ENCODE data around the gene NUP98.

NUP98 gene

GRCh38 chr11:3635641-3636375, 161.5 kb downstream of the NUP98 start:
- no peak for DNase-seq

- DNase-seq, result no peak
Observed at GRCh38 chr11:3632070-3632660, 165.2 kb downstream of the NUP98 start.

- DNase-seq, result no peak
Observed at GRCh38 chr11:3631331-3631730, 166.0 kb downstream of the NUP98 start.

- DNase-seq, result no peak
Observed at GRCh38 chr11:3627291-3627690, 170.1 kb downstream of the NUP98 start.

DNA sequence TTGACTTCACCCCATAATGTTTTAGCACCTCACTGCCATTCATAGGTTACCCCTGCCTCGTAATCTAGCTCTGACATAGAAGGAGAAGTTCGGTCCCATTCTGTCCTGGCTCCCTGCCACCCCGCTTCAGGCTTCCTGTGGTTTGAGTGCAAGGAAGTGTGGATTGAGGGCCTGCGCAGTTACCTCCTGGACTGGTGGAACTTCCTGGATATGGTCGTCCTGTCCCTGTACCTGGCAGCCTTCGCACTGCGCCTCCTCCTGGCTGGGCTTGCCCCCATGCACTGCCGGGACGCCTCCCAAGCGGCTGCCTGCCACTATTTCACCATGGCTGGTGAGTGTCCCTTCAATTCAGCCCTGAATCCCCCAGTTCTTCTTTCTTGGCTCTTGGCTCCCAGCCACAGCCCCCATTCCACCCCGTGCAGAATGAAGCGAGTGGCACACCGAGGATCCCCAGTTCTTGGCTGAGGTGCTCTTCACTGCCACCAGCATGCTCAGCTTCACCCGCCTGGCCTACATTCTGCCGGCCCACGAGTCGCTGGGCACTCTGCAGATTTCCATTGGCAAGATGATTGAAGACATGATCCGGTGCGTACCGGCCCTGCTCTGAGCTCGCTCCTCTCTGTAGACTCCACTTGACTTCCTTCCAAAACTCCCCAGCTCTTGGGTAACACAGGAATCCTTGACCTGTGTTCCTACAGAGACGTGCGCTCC, 170.9 kb downstream of the NUP98 start:
- no peak for DNase-seq
